Ascending aorta (tissue), 2 donors: ENCODE measurements around the gene CCDC183. TPM values are rescaled to one million over a fixed set of nuclear protein-coding genes. Genes with fewer than 3 reads are reported as not detected.

Source experiments
- DNase-seq, 2 donors: peaks; one replicate each; pipeline ENCODE4 v3.0.0-alpha.2; 2019; ENCODE audit warnings: low spot score in 2 of 2
- H3K27ac ChIP-seq, 2 donors: fragments of 200-600 bp; sonication (generic); one replicate each; pipeline ENCODE4 v1.5.1; 2016 to 2017; ENCODE audit warnings: mild to moderate bottlenecking in 1 of 2
- H3K27me3 ChIP-seq: fragments of 200-600 bp; sonication (generic); one replicate; pipeline ENCODE4 v1.5.1; 2017
- H3K36me3 ChIP-seq, 2 donors: fragments of 200-600 bp; sonication (generic); one replicate each; pipeline ENCODE4 v1.5.1; 2016
- H3K4me1 ChIP-seq, 2 donors: fragments of 200-600 bp; sonication (generic); one replicate each; pipeline ENCODE4 v1.5.1; 2016 to 2017; ENCODE audit warnings: mild to moderate bottlenecking in 1 of 2
- H3K4me3 ChIP-seq, 2 donors: fragments of 200-600 bp; sonication (generic); one replicate each; pipeline ENCODE4 v1.5.1; 2016 to 2017; ENCODE audit warnings: mild to moderate bottlenecking in 1 of 2
- H3K9me3 ChIP-seq, 2 donors: fragments of 200-600 bp; sonication (generic); one replicate each; pipeline ENCODE4 v1.5.1; 2016
- CTCF ChIP-seq, 3 experiments: fragments of 200-600 bp in 2 of 3; fragments of 450-650 bp in 1 of 3; sonication (generic) in 2 of 3; IDR thresholded peaks; one replicate each; pipeline ENCODE4 v1.5.1; 2016 to 2019; ENCODE audit warnings: antibody characterized with exemption in 3 of 3, mild to moderate bottlenecking in 1 of 3, moderate library complexity in 1 of 3
- intact Hi-C: fragments of 100-400 bp; cut with DNase I; formaldehyde crosslinking; loops from one replicate; pipeline ENCODE4 v1.15.1; 2023
- total RNA-seq: library from RNA; depleted of rRNA; stranded (reverse); fragments of >200 nt; gene quantifications from one replicate; pipeline ENCODE4 v1.1.0, GENCODE V29; 2016

The CCDC183 gene
- total RNA-seq, 1 donor from 2014 or later = not detected

DNA sequence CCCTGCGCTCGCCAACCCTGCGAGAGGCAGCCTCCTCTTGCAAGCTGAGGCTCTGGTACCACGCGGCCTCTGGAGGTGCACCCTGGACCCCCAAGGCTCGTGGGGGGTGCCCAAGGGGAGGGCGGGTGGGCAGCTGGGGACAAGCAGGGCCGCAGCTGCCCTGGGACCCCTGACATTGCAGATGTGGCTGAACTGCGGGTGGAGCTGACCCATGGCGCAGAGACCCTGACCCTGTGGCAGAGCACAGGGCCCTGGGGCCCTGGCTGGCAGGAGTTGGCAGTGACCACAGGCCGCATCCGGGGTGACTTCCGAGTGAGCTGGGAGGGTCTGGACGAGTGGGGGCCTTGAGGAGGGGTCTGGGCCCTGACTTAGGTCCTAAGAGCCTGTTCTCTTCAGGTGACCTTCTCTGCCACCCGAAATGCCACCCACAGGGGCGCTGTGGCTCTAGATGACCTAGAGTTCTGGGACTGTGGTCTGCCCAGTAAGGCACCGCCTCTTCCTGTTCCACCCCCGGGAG, 57.5 kb downstream of the CCDC183 start:
- no peak for DNase-seq
- intact Hi-C loops = no loop called here
- H3K36me3 ChIP-seq = no peaks in the 10 kb centered on the region

DNA sequence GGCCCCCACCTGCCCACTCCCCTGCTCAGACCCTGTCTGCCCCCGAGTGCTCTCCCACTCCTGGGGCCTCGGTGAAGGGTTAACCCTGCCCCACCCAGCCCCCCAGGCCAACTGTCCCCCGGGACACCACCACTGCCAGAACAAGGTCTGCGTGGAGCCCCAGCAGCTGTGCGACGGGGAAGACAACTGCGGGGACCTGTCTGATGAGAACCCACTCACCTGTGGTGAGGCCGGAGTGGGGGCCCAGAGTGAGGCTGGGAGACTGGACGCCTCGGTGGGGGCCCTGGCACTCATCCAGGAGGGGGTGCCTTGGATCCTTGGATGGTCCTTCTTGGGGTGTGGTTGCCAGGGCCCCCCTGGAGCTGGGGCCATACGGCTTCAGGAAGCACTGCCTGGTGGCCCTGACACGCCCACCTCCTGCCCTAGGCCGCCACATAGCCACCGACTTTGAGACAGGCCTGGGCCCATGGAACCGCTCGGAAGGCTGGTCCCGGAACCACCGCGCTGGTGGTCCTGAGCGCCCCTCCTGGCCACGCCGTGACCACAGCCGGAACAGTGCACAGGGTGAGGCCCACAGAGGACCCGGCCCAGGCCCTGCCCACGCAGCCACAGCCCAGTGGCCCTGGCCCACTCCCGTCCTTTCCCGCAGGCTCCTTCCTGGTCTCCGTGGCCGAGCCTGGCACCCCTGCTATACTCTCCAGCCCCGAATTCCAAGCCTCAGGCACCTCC, 58.1 kb downstream of the CCDC183 start:
- TF ChIP-seq CTCF (IDR thresholded peaks at IDR 0.05) = no peak
- Histone ChIP-seq H3K27ac (no peak overlapping the region), H3K9me3 (no peaks in the 10 kb centered on the region), H3K36me3 (no peaks in the 10 kb centered on the region), H3K4me3 (no peak overlapping the region), H3K4me1 (peaks cover 12 to 17% of the 10 kb centered on the region in 2 donors), H3K27me3 (no peaks in the 10 kb centered on the region)
- DNase-seq = no peak
- intact Hi-C loops = no loop called here

More for the DNA sequence above, 57.5 kb downstream of the CCDC183 start:
- Histone ChIP-seq H3K27ac (no peak overlapping the region), H3K27me3 (no peaks in the 10 kb centered on the region), H3K4me1 (peaks cover 8 to 11% of the 10 kb centered on the region in 2 donors), H3K9me3 (no peaks in the 10 kb centered on the region), H3K4me3 (no peak overlapping the region)
- no peak for TF ChIP-seq CTCF (IDR thresholded peaks at IDR 0.05)

DNA sequence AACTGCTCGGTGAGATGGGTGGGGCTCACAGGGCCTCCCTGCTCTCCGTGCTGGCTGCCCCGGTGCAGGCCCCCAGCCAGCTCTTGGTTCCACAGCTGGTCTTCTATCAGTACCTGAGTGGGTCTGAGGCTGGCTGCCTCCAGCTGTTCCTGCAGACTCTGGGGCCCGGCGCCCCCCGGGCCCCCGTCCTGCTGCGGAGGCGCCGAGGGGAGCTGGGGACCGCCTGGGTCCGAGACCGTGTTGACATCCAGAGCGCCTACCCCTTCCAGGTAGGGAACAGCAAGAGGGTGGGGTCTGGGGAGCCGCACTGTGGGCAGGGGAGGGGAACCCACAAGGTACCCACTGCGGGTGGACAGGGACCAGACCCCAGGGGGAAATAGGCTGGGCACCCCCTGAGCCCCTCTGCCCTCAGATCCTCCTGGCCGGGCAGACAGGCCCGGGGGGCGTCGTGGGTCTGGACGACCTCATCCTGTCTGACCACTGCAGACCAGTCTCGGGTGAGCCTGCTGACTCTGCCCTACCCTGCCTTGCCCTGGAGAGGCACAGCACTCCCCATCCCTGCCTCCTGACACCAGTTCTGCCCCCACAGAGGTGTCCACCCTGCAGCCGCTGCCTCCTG, 58.8 kb downstream of the CCDC183 start:
- no peak overlapping the region for H3K4me3 ChIP-seq
- DNase-seq = no peak
- H3K27ac ChIP-seq = no peak overlapping the region
- H3K9me3 ChIP-seq = no peaks in the 10 kb centered on the region
- intact Hi-C loops = no loop called here
- peaks cover 11 to 22% of the 10 kb centered on the region in 2 donors for H3K4me1 ChIP-seq
- no peak for TF ChIP-seq CTCF (IDR thresholded peaks at IDR 0.05)
- no peaks in the 10 kb centered on the region for H3K36me3 ChIP-seq
- H3K27me3 ChIP-seq = no peaks in the 10 kb centered on the region

DNA sequence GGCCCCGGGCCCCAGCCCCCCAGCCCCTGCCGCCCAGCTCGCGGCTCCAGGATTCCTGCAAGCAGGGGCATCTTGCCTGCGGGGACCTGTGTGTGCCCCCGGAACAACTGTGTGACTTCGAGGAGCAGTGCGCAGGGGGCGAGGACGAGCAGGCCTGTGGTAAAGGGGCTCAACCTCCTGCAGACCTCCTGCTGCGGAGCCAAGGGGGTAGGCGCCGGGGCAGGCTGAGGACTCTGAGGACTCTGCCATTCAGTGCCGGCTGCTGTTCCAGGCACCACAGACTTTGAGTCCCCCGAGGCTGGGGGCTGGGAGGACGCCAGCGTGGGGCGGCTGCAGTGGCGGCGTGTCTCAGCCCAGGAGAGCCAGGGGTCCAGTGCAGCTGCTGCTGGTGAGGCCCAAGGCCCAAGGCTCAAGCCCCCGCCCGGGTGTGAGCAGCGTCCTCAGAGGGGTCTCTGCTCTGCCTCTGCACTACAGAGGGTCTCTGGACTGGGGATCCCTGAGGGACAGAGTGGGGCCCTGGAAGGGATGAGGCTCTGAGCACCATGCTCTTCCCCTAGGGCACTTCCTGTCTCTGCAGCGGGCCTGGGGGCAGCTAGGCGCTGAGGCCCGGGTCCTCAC, 59.4 kb downstream of the CCDC183 start:
- no peak for DNase-seq
- Histone ChIP-seq H3K4me3 (no peak overlapping the region), H3K27me3 (no peaks in the 10 kb centered on the region), H3K9me3 (no peaks in the 10 kb centered on the region), H3K27ac (no peak overlapping the region), H3K4me1 (peaks cover 4 to 17% of the 10 kb centered on the region in 2 donors), H3K36me3 (peaks cover 0 to under 1% of the 10 kb centered on the region in 2 donors)
- TF ChIP-seq CTCF (IDR thresholded peaks at IDR 0.05) = no peak
- intact Hi-C loops = no loop called here

DNA sequence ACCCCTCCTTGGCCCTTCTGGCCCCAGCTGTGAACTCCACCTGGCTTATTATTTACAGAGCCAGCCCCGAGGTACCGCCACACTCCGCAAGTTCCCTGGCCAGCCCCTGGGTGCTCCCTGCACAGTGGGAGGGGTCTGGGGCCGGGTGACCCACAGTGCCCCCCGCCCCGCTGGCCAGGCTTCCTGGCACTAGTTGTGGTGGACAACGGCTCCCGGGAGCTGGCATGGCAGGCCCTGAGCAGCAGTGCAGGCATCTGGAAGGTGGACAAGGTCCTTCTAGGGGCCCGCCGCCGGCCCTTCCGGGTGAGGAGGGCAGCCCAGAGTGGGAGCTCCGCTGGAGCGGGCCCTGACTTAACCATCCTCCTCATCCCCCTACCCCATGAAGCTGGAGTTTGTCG, 59.9 kb downstream of the CCDC183 start:
- Histone ChIP-seq H3K36me3 (peaks cover 4 to 6% of the 10 kb centered on the region in 2 donors), H3K27ac (no peak overlapping the region), H3K4me1 (peaks cover 4 to 14% of the 10 kb centered on the region in 2 donors), H3K27me3 (no peaks in the 10 kb centered on the region), H3K9me3 (no peaks in the 10 kb centered on the region), H3K4me3 (no peak overlapping the region)
- no peak for TF ChIP-seq CTCF (IDR thresholded peaks at IDR 0.05)
- no peak for DNase-seq
- intact Hi-C loops = no loop called here
